OCI-LY1 (cell line): ENCODE data around the gene MEIS1.

Experiments
- H2AFZ ChIP-seq: fragments of 200-600 bp; sonication (generic), shearing (Covaris generic); 2 replicates; pipeline ENCODE4 v1.6.0; 2014; ENCODE audit warnings: antibody characterized with exemption, mild to moderate bottlenecking, low read length
- H3F3A ChIP-seq: fragments of 200-600 bp; sonication (generic), shearing (Covaris generic); 2 replicates; pipeline ENCODE4 v1.6.0; 2014; ENCODE audit warnings: mild to moderate bottlenecking, antibody characterized with exemption, low read length, moderate library complexity; ENCODE audit not compliant: insufficient read depth
- H3K27ac ChIP-seq: fragments of 200-600 bp; sonication (generic); 2 replicates; pipeline ENCODE4 v1.5.1; 2014; ENCODE audit warnings: low read length, mixed run types, mild to moderate bottlenecking, low read depth; ENCODE audit not compliant: poor library complexity, severe bottlenecking
- H3K27me3 ChIP-seq: fragments of 200-600 bp; sonication (generic); 2 replicates; pipeline ENCODE4 v1.6.0; 2014; ENCODE audit warnings: antibody characterized with exemption, mild to moderate bottlenecking, low read length, moderate library complexity; ENCODE audit not compliant: insufficient read depth
- H3K36me3 ChIP-seq: fragments of 200-600 bp; sonication (generic); 2 replicates; pipeline ENCODE4 v1.6.1; 2014; ENCODE audit warnings: mild to moderate bottlenecking, antibody characterized with exemption, low read length, moderate library complexity, mixed read lengths; ENCODE audit not compliant: insufficient read depth
- H3K4me1 ChIP-seq: fragments of 200-600 bp; sonication (generic); 2 replicates; pipeline ENCODE4 v1.5.1; 2014; ENCODE audit warnings: mild to moderate bottlenecking, low read length, moderate library complexity; ENCODE audit not compliant: insufficient read depth, severe bottlenecking
- H3K4me2 ChIP-seq: fragments of 200-600 bp; sonication (generic), shearing (Covaris generic); 2 replicates; pipeline ENCODE4 v1.6.1; 2014; ENCODE audit warnings: low read length
- H3K4me3 ChIP-seq: fragments of 200-600 bp; sonication (generic); 2 replicates; pipeline ENCODE4 v1.5.1; 2014; ENCODE audit warnings: low read length, low read depth, mild to moderate bottlenecking, mixed read lengths; ENCODE audit not compliant: poor library complexity, severe bottlenecking
- H3K79me2 ChIP-seq: fragments of 200-600 bp; shearing (Covaris generic); 2 replicates; pipeline ENCODE4 v1.6.1; 2016; ENCODE audit warnings: mixed run types, low read length, mixed read lengths; ENCODE audit not compliant: insufficient read depth
- H3K9ac ChIP-seq: fragments of 200-600 bp; sonication (generic), shearing (Covaris generic); 2 replicates; pipeline ENCODE4 v1.6.1; 2014; ENCODE audit warnings: mild to moderate bottlenecking, low read length, mixed read lengths
- H3K9me2 ChIP-seq: fragments of 200-600 bp; sonication (generic), shearing (Covaris generic); 2 replicates; pipeline ENCODE4 v1.6.1; 2014; ENCODE audit warnings: low read depth, mild to moderate bottlenecking, low read length, mixed read lengths
- H3K9me3 ChIP-seq: fragments of 200-600 bp; shearing (Covaris generic); 2 replicates; pipeline ENCODE4 v1.6.1; 2014; ENCODE audit warnings: low read length, mixed read lengths
- H4K20me1 ChIP-seq: fragments of 200-600 bp; sonication (generic), shearing (Covaris generic); 2 replicates; pipeline ENCODE4 v1.6.0; 2016; ENCODE audit warnings: mild to moderate bottlenecking, low read length; ENCODE audit not compliant: insufficient read depth
- CTCF ChIP-seq: fragments of 200-600 bp; sonication (generic), shearing (Covaris generic); IDR thresholded peaks from 2 replicates; pipeline ENCODE4 v1.5.1; 2017; ENCODE audit warnings: mild to moderate bottlenecking, antibody characterized with exemption, low read length, moderate library complexity, mixed read lengths
- EZH2 ChIP-seq: fragments of 200-600 bp; sonication (generic), shearing (Covaris generic); IDR thresholded peaks from 2 replicates; pipeline ENCODE4 v1.8.0; 2017; ENCODE audit warnings: borderline replicate concordance, mixed run types, mild to moderate bottlenecking, antibody characterized with exemption, low read length, moderate library complexity, mixed read lengths

Gene MEIS1

DNA sequence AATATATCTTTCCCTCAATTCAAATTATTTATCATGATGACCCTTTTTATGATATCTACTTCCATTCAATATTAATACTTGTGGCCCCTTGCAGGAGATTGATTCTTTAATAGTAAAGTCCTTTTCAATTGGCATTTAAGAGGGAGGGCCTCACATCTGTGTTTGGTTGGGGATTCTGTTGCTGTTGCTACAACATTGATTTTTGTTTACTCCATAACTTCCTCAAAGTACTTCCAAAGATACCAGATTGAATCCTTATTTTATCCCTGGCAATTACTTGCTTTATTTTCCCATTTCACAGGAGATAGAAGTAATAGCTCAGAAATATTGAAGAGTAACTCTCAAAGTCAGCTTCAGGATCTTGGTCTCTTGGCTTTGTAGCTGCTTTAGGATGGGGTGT, 32.8 kb downstream of the MEIS1 start:
- no peaks in the 10 kb centered on the region for H3K9me2 ChIP-seq
- no peaks in the 10 kb centered on the region for H3K79me2 ChIP-seq
- no peaks in the 10 kb centered on the region for H3K9me3 ChIP-seq
- H2AFZ ChIP-seq, result no peak overlapping the region
- H3F3A ChIP-seq, result no peaks in the 10 kb centered on the region
- H3K4me1 ChIP-seq, result peaks cover 14% of the 10 kb centered on the region
- no peak overlapping the region for H3K4me2 ChIP-seq
- H3K4me3 ChIP-seq, result no peak overlapping the region
- no peaks in the 10 kb centered on the region for H3K27me3 ChIP-seq
- H3K27ac ChIP-seq, result no peak overlapping the region
- no peak for TF ChIP-seq EZH2
- TF ChIP-seq CTCF, result no peak
- H3K9ac ChIP-seq, result no peak overlapping the region
- no peaks in the 10 kb centered on the region for H3K36me3 ChIP-seq
- H4K20me1 ChIP-seq, result 0 out of 2 replicates have a peak, but pooled peaks cover 2% of the 10 kb centered on the region

DNA sequence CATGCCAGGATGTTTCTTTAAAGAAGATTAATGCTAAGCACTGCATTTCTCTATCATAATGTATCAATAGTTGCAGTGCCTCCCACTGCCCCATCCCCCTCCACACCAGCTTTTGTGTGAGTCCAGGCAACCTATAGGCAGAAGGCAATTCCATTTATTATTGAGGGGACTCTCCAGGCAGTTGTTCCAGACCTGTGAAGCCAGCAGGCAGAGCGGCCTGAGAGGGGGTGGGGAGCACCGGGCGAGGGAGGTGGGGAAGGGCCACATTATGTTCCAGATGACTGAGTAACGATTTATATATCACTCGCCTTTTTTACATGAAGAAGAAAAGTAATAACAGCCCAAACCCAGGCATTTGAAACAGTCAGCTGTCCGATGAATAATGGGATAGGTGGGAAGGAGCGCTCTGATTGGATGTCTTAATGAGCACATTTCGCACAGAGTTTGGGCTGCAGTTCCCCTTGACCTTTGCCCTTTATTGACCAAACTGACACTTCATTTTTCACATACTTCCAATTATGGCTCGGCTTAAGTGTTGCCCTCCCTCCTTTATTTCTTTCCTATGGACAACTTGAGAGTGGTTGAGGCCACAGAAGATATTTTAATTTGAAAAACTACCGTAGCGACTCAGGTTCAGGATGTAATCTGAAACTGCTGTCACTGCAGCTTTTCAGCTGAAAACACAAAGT, 34.4 kb downstream of the MEIS1 start:
- Histone ChIP-seq H3K4me3 (no peak overlapping the region), H4K20me1 (0 out of 2 replicates have a peak, but pooled peaks cover 2% of the 10 kb centered on the region), H3F3A (no peaks in the 10 kb centered on the region), H3K79me2 (no peaks in the 10 kb centered on the region), H3K27me3 (no peaks in the 10 kb centered on the region), H2AFZ (no peak overlapping the region), H3K4me1 (peaks cover 14% of the 10 kb centered on the region), H3K9ac (no peak overlapping the region), H3K9me2 (no peaks in the 10 kb centered on the region), H3K9me3 (no peaks in the 10 kb centered on the region), H3K36me3 (no peaks in the 10 kb centered on the region), H3K27ac (no peak overlapping the region), H3K4me2 (no peak overlapping the region)
- TF ChIP-seq EZH2 (no peak), CTCF (no peak)

- Histone ChIP-seq H3K9me2 (no peaks in the 10 kb centered on the region), H3K27me3 (no peaks in the 10 kb centered on the region), H4K20me1 (no peaks in the 10 kb centered on the region), H3F3A (no peaks in the 10 kb centered on the region), H3K4me2 (no peak overlapping the region), H3K4me1 (peaks cover 14% of the 10 kb centered on the region), H3K9me3 (no peaks in the 10 kb centered on the region), H2AFZ (no peak overlapping the region), H3K27ac (no peak overlapping the region), H3K36me3 (no peaks in the 10 kb centered on the region), H3K4me3 (no peak overlapping the region), H3K79me2 (no peaks in the 10 kb centered on the region), H3K9ac (no peak overlapping the region)
- no peak for TF ChIP-seq CTCF
- TF ChIP-seq EZH2, result no peak
Measured at GRCh38 chr2:66470199-66470598, 35.3 kb downstream of the MEIS1 start.
